A549 (cell line): ENCODE data around the gene MGME1. TPM values are rescaled to one million over a fixed set of nuclear protein-coding genes. Genes with fewer than 3 reads are reported as not detected.

ENCODE experiments used
- ATAC-seq, 2 experiments: fragments of 200-7000 bp in 1 of 2; fragments of >200 bp in 1 of 2; cut with Nextera tagmentation in 1 of 2; cut with Tn5 transposase in 1 of 2; 3 replicates each; pipeline versions ENCODE4 v1.8.0 to v1.9.1; 2018 to 2020; ENCODE audit warnings: mild to moderate bottlenecking in 1 of 2, moderate library complexity in 1 of 2
- CTCF ChIA-PET: fragments of 300-600 bp; sonication (Branson Sonifier 250); formaldehyde crosslinking; extraction: SDS; loops from one replicate; lab custom pipeline; 2021; ENCODE audit warnings: antibody characterized with exemption, inconsistent platforms; lab: Yijun Ruan, JAX
- POLR2A ChIA-PET: fragments of 350-600 bp; formaldehyde crosslinking; extraction: SDS; loops from one replicate; lab custom pipeline; 2021; ENCODE audit warnings: antibody characterized with exemption, inconsistent platforms; lab: Yijun Ruan, JAX
- DNase-seq, 2 experiments: peaks; one replicate each; pipeline versions ENCODE4 v3.0.0 to v3.0.0-alpha.2; 2011 to 2016; ENCODE audit warnings: low read depth in 1 of 2, low spot score in 1 of 2
- FAIRE-seq: peaks from 2 replicates; lab custom pipeline; 2011; peaks lifted over from hg19 to GRCh38; lab: Jason Lieb, UNC
- H3K27ac ChIP-seq, 2 experiments: fragments of >200 bp; sonication (Bioruptor Twin); formaldehyde crosslinking; 3 replicates each; pipeline ENCODE4 v1.5.1; 2016 to 2017
- H3K4me1 ChIP-seq: fragments of >200 bp; sonication (Bioruptor Twin); formaldehyde crosslinking; 3 replicates; pipeline ENCODE4 v1.6.1; 2016
- H3K4me2 ChIP-seq: fragments of >200 bp; sonication (Bioruptor Twin); formaldehyde crosslinking; 3 replicates; pipeline ENCODE4 v1.6.1; 2016
- H3K4me3 ChIP-seq: fragments of >200 bp; sonication (Bioruptor Twin); formaldehyde crosslinking; 3 replicates; pipeline ENCODE4 v1.5.1; 2016
- H3K9me3 ChIP-seq: fragments of >200 bp; sonication (Bioruptor Twin); formaldehyde crosslinking; 3 replicates; pipeline ENCODE4 v1.6.1; 2016
- CHD2 ChIP-seq: fragments of 150-350 bp; IDR thresholded peaks from 2 replicates; pipeline ENCODE4 v1.6.1; 2014; ENCODE audit warnings: low read length; ENCODE audit not compliant: partially characterized antibody
- EHF ChIP-seq: fragments of 250-450 bp; sonication (Bioruptor Pico); IDR thresholded peaks from 2 replicates; pipeline ENCODE4 v1.5.0; 2020; ENCODE audit warnings: mild to moderate bottlenecking
- EHMT2 ChIP-seq: fragments of 200-600 bp; sonication (generic); IDR thresholded peaks from 2 replicates; pipeline ENCODE4 v1.6.1; 2016; ENCODE audit warnings: antibody characterized with exemption, low read depth, mild to moderate bottlenecking, moderate library complexity
- EP300 ChIP-seq, 2 experiments: fragments of >200 bp; sonication (Bioruptor Twin); formaldehyde crosslinking; IDR thresholded peaks; 2 replicates in 1 of 2; 3 replicates in 1 of 2; pipeline ENCODE4 v1.6.1; 2016 to 2017
- FOSL2 ChIP-seq, 2 experiments: fragments of 450-650 bp in 1 of 2; fragments of >200 bp in 1 of 2; sonication (Bioruptor Twin) in 1 of 2; formaldehyde crosslinking; IDR thresholded peaks; 2 replicates each; pipeline versions ENCODE4 v1.5.0 to v1.6.1; 2016 to 2020; ENCODE audit warnings: mild to moderate bottlenecking in 1 of 2, moderate library complexity in 1 of 2
- FOXS1 ChIP-seq: fragments of 250-450 bp; sonication (Bioruptor Pico); IDR thresholded peaks from 2 replicates; pipeline ENCODE4 v1.5.0; 2020; ENCODE audit warnings: mild to moderate bottlenecking, moderate library complexity
- HDAC2 ChIP-seq: fragments of 200-600 bp; sonication (generic); IDR thresholded peaks from 2 replicates; pipeline ENCODE4 v1.6.1; 2016
- HOXB13 ChIP-seq: fragments of 250-450 bp; sonication (Bioruptor Pico); IDR thresholded peaks from 2 replicates; pipeline ENCODE4 v1.5.0; 2020; ENCODE audit warnings: low read depth, mild to moderate bottlenecking, moderate library complexity
- JUNB ChIP-seq: fragments of >200 bp; sonication (Bioruptor Twin); formaldehyde crosslinking; IDR thresholded peaks from 2 replicates; pipeline ENCODE4 v1.6.1; 2016
- MAFK ChIP-seq: fragments of 450-650 bp; IDR thresholded peaks from 2 replicates; pipeline ENCODE4 v1.6.1; 2014; ENCODE audit not compliant: partially characterized antibody
- MYC ChIP-seq: IDR thresholded peaks from 2 replicates; pipeline ENCODE4 v1.6.1; 2012; ENCODE audit warnings: mild to moderate bottlenecking, inconsistent platforms, low read length, improper control_type of control experiment, borderline replicate concordance
- RCOR1 ChIP-seq: fragments of 150-350 bp; IDR thresholded peaks from 2 replicates; pipeline ENCODE4 v1.6.1; 2014; ENCODE audit warnings: antibody characterized with exemption, low read length, low read depth
- RNF2 ChIP-seq: fragments of 200-600 bp; sonication (generic); IDR thresholded peaks from 2 replicates; pipeline ENCODE4 v1.6.1; 2016; ENCODE audit warnings: low read depth, mild to moderate bottlenecking, antibody characterized with exemption, moderate library complexity, borderline replicate concordance
- SREBF2 ChIP-seq: fragments of 450-650 bp; IDR thresholded peaks from 2 replicates; pipeline ENCODE4 v1.6.1; 2014; ENCODE audit warnings: mild to moderate bottlenecking, moderate library complexity
- ZC3H11A ChIP-seq: fragments of 450-650 bp; IDR thresholded peaks from 2 replicates; pipeline ENCODE4 v1.6.1; 2014; ENCODE audit warnings: antibody characterized with exemption, mild to moderate bottlenecking
- ZNF302 ChIP-seq: fragments of 250-450 bp; sonication (Bioruptor Pico); IDR thresholded peaks from 2 replicates; pipeline ENCODE4 v1.9.0; 2021; ENCODE audit warnings: inconsistent platforms, mild to moderate bottlenecking, moderate library complexity
- WGBS: methylation state at CpG from one replicate; pipeline ENCODE4 v1.1.6; 2017; ENCODE audit errors: missing lambda C conversion rate; 5-methylcytosine and 5-hydroxymethylcytosine counted together
- polyA plus RNA-seq, 4 experiments: library from polyadenylated mRNA; depleted of rRNA in 3 of 4; stranded (reverse); fragments of >200 nt; fragmentation: RNase III in 1 of 4; extraction: RNeasy Plus Mini Kit Qiagen cat#74134 plus additional on column Dnase treatment in 1 of 4; gene quantifications; 2 replicates in 3 of 4; 3 replicates in 1 of 4; pipeline ENCODE4 v1.2.3, GENCODE V29; 2011 to 2017
- TF ChIP-seq, protein P1 (sequence below): fragments of 450-650 bp; IDR thresholded peaks from 2 replicates; pipeline ENCODE4 v1.6.1; 2014; ENCODE audit warnings: antibody characterized with exemption
- TF ChIP-seq, protein P2 (sequence below): fragments of >200 bp; sonication (Bioruptor Twin); formaldehyde crosslinking; IDR thresholded peaks from 3 replicates; pipeline ENCODE4 v1.5.1; 2016
- TF ChIP-seq, protein P3 (sequence below): fragments of >200 bp; sonication (Bioruptor Twin); formaldehyde crosslinking; IDR thresholded peaks from 3 replicates; pipeline ENCODE4 v1.6.1; 2016
- TF ChIP-seq, protein P4 (sequence below): IDR thresholded peaks from 2 replicates; pipeline ENCODE4 v1.6.1; 2012
- TF ChIP-seq, protein P5 (sequence below): fragments of 150-350 bp; IDR thresholded peaks from 2 replicates; pipeline ENCODE4 v1.6.1; 2014; ENCODE audit warnings: low read depth, mild to moderate bottlenecking, low read length

Gene MGME1
- polyA plus RNA-seq, 2 of the 4 experiments (the other 2 are of a cell fraction): 46.6 to 47.9 TPM

DNA sequence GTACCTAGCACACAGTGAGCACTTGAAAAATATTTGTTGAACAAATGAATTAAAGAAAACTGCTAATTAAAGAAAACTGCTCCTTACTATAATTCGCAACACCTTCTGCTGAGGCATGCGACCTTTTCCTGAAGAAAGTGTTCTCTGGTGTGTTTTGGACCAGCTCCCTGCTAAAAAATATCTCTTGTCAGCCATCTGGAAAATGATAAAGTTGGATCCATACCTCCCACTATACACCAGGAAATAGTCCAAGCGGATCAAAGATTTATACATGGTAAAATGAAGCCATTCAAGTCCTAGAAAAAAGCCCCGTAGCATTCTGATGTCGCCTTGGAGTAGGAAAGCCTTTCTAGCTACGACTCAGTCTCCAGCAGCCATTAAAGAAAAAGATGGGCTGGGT is 45.6 kb downstream of the MGME1 start:
- H3K9me3 ChIP-seq: no peaks in the 10 kb centered on the region
- H3K4me3 ChIP-seq: no peak overlapping the region
- no peak overlapping the region for H3K4me2 ChIP-seq
- FAIRE-seq: no peak
- no peak for ATAC-seq
- 72% methylated on average over 6 of the region's 6 CpGs for WGBS
- H3K27ac ChIP-seq: no peak overlapping the region
- no peak for TF ChIP-seq FOXS1 (CRISPR knock-in tag)
- TF ChIP-seq, all 56 proteins: peak for 0
- no peaks in the 10 kb centered on the region for H3K4me1 ChIP-seq
- CTCF ChIA-PET: interaction anchor here (1.0 to 1.6 kb wide), 2 partner anchors 10 to 18 kb away, joined by 3 to 7 read pairs; no protein-coding TSS in a partner anchor
- POLR2A ChIA-PET: no interaction called here
- DNase-seq: no peak

DNA sequence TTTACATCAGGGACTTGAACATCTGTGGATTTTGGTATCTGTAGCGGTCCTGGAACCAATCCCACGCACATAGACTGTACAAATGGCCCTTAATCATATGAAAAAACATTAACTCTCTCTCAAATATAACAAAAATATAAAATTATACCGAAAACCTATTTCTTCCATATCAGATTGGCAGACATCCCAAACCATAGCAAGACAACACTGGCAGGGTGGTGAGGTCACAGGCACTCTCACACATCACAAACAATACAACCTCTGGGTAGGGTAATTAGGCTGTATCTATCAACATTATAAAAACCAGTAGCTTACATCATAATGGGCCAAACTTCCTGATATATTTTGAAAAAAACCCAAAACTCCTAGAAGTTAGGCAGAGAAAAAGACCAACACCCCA is 48.0 kb downstream of the MGME1 start:
- DNase-seq (no peak), FAIRE-seq (no peak), ATAC-seq (no peak)
- no peak overlapping the region for H3K27ac ChIP-seq
- no peak overlapping the region for H3K4me3 ChIP-seq
- no peak for TF ChIP-seq SREBF2
- TF ChIP-seq CHD2: no peak
- no peak for TF ChIP-seq HOXB13
- TF ChIP-seq FOXS1 (CRISPR knock-in tag): no peak
- no peak for TF ChIP-seq ZC3H11A
- TF ChIP-seq ZNF302 (CRISPR knock-in tag): no peak
- TF ChIP-seq MAFK: no peak
- TF ChIP-seq, protein P1, sequence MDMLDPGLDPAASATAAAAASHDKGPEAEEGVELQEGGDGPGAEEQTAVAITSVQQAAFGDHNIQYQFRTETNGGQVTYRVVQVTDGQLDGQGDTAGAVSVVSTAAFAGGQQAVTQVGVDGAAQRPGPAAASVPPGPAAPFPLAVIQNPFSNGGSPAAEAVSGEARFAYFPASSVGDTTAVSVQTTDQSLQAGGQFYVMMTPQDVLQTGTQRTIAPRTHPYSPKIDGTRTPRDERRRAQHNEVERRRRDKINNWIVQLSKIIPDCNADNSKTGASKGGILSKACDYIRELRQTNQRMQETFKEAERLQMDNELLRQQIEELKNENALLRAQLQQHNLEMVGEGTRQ: no peak
- no peak for TF ChIP-seq EHMT2
- TF ChIP-seq RNF2: no peak
- TF ChIP-seq EP300 (IDR thresholded peaks at IDR 0.05): no peak
- TF ChIP-seq FOSL2 (IDR thresholded peaks at IDR 0.05): no peak
- TF ChIP-seq FOSL2 (CRISPR knock-in tag; IDR thresholded peaks at IDR 0.05): no peak
- TF ChIP-seq, protein P2, sequence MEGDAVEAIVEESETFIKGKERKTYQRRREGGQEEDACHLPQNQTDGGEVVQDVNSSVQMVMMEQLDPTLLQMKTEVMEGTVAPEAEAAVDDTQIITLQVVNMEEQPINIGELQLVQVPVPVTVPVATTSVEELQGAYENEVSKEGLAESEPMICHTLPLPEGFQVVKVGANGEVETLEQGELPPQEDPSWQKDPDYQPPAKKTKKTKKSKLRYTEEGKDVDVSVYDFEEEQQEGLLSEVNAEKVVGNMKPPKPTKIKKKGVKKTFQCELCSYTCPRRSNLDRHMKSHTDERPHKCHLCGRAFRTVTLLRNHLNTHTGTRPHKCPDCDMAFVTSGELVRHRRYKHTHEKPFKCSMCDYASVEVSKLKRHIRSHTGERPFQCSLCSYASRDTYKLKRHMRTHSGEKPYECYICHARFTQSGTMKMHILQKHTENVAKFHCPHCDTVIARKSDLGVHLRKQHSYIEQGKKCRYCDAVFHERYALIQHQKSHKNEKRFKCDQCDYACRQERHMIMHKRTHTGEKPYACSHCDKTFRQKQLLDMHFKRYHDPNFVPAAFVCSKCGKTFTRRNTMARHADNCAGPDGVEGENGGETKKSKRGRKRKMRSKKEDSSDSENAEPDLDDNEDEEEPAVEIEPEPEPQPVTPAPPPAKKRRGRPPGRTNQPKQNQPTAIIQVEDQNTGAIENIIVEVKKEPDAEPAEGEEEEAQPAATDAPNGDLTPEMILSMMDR: no peak
- ChIA-PET CTCF (interaction anchor here (1.1 to 1.7 kb wide), 3 partner anchors 16 to 1215 kb away, joined by 3 to 5 read pairs (median 3); no protein-coding TSS in a partner anchor), POLR2A (no interaction called here)
- 41% methylated on average over 3 of the region's 3 CpGs for WGBS
- peaks cover 5% of the 10 kb centered on the region; the same call in 1 of the 3 replicates for H3K9me3 ChIP-seq
- H3K4me1 ChIP-seq: no peaks in the 10 kb centered on the region
- no peak overlapping the region for H3K4me2 ChIP-seq

DNA sequence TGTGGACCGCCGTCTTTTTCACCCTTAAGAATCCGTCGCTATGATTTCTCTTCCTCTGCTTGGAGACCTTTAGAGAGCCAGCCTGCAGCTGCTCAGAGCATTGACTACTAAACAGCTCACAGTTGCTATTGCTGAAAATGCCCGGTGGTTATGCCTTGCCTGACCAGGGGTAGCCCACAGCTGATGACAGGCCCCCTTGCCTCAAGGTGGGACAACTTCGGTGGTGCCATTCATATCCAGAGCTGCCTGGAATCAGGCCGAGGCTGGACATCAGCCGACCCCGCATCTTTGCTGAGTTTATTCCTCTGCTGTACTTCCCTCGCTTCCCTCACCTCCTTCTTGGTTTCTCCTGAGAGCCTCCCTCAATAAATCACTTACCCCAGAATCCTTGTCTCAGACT is 49.3 kb downstream of the MGME1 start:
- no peak overlapping the region for H3K4me3 ChIP-seq
- 68% methylated on average over 10 of the region's 10 CpGs for WGBS
- no peaks in the 10 kb centered on the region for H3K4me1 ChIP-seq
- FAIRE-seq (no peak), ATAC-seq (no peak)
- H3K9me3 ChIP-seq: peaks cover 7% of the 10 kb centered on the region; the same call in 2 of the 3 replicates
- no peak overlapping the region for H3K4me2 ChIP-seq
- TF ChIP-seq HDAC2: no peak
- TF ChIP-seq ZNF302 (CRISPR knock-in tag): no peak
- TF ChIP-seq, protein P3, sequence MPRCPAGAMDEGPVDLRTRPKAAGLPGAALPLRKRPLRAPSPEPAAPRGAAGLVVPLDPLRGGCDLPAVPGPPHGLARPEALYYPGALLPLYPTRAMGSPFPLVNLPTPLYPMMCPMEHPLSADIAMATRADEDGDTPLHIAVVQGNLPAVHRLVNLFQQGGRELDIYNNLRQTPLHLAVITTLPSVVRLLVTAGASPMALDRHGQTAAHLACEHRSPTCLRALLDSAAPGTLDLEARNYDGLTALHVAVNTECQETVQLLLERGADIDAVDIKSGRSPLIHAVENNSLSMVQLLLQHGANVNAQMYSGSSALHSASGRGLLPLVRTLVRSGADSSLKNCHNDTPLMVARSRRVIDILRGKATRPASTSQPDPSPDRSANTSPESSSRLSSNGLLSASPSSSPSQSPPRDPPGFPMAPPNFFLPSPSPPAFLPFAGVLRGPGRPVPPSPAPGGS: no peak
- no peak for TF ChIP-seq JUNB
- TF ChIP-seq, protein P1: no peak
- TF ChIP-seq, protein P4, sequence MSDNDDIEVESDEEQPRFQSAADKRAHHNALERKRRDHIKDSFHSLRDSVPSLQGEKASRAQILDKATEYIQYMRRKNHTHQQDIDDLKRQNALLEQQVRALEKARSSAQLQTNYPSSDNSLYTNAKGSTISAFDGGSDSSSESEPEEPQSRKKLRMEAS: no peak
- no peak for TF ChIP-seq EHF
- no peak for TF ChIP-seq MYC
- no peak for TF ChIP-seq RCOR1
- TF ChIP-seq, protein P5, sequence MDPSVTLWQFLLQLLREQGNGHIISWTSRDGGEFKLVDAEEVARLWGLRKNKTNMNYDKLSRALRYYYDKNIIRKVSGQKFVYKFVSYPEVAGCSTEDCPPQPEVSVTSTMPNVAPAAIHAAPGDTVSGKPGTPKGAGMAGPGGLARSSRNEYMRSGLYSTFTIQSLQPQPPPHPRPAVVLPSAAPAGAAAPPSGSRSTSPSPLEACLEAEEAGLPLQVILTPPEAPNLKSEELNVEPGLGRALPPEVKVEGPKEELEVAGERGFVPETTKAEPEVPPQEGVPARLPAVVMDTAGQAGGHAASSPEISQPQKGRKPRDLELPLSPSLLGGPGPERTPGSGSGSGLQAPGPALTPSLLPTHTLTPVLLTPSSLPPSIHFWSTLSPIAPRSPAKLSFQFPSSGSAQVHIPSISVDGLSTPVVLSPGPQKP: no peak
- TF ChIP-seq, all 56 proteins: peak for 0
- no peak overlapping the region for H3K27ac ChIP-seq
- ChIA-PET CTCF (interaction anchor here (1.1 to 1.7 kb wide), 4 partner anchors 11 to 1216 kb away, joined by 3 to 5 read pairs (median 3); no protein-coding TSS in a partner anchor), POLR2A (no interaction called here)
- DNase-seq: no peak
